HCT116 (cell line): ENCODE results near the gene ELFN1. TPM values are rescaled to one million over a fixed set of nuclear protein-coding genes. Genes with fewer than 3 reads are reported as not detected.

ENCODE experiments used
- ATAC-seq: fragments of 200-7000 bp; cut with Tn5 transposase; 2 replicates; pipeline ENCODE4 v1.9.1; 2020; ENCODE audit warnings: mild to moderate bottlenecking, moderate library complexity
- BruUV-seq: library from RNA; stranded (reverse); fragments of 400-500 nt; replicated peaks from 2 replicates; lab custom pipeline; 2021; lab: Mats Ljungman, UMichigan
- CTCF ChIA-PET: fragments of 300-600 bp; sonication (Branson Sonifier 250); formaldehyde crosslinking; loops from one replicate; lab custom pipeline; 2021; ENCODE audit warnings: antibody characterized with exemption; lab: Charles Lee
- POLR2A ChIA-PET: fragments of 300-600, 350-600 bp; sonication (Branson Sonifier 250); formaldehyde crosslinking; loops from one replicate; lab custom pipeline; 2021; ENCODE audit warnings: antibody characterized with exemption; lab: Charles Lee
- RAD21 ChIA-PET, 2 experiments: fragments of 300-600 bp; sonication (Branson Sonifier 250); formaldehyde crosslinking; loops; one replicate each; lab custom pipeline; 2023; ENCODE audit warnings: low total read pairs in 2 of 2; ENCODE audit not compliant: uncharacterized antibody in 2 of 2, unreplicated experiment in 2 of 2, low non-redundant PET in 1 of 2; lab: Charles Lee
- DNase-seq: peaks from one replicate; pipeline ENCODE4 v3.0.0-alpha.2; 2010; ENCODE audit warnings: low read depth, low spot score
- H2AFZ ChIP-seq: fragments of 200-600 bp; shearing (Covaris generic), sonication (generic); 2 replicates; pipeline ENCODE4 v1.6.1; 2017; ENCODE audit warnings: low read depth, mixed run types, mixed read lengths, antibody characterized with exemption, low read length; ENCODE audit not compliant: poor library complexity, severe bottlenecking
- H3K27ac ChIP-seq: 2 replicates; pipeline ENCODE4 v1.5.1; 2012; ENCODE audit warnings: low read depth, low read length
- H3K27me3 ChIP-seq: fragments of 200-600 bp; sonication (generic); 2 replicates; pipeline ENCODE4 v1.6.1; 2016; ENCODE audit warnings: mixed run types, low read length, mixed read lengths; ENCODE audit not compliant: insufficient read depth
- H3K36me3 ChIP-seq, 2 experiments: fragments of 200-500 bp in 1 of 2; fragments of 200-600 bp in 1 of 2; sonication (Bioruptor generic) in 1 of 2; sonication (generic) in 1 of 2; 2 replicates each; pipeline versions ENCODE4 v1.5.1 to v1.6.1; 2014 to 2016; ENCODE audit warnings: low read length in 2 of 2, inconsistent platforms in 1 of 2, mixed read lengths in 1 of 2, mixed run types in 1 of 2; ENCODE audit not compliant: insufficient read depth in 2 of 2, control insufficient read depth in 1 of 2
- H3K4me1 ChIP-seq, 2 experiments: fragments of 200-600 bp in 1 of 2; sonication (generic) in 1 of 2; 2 replicates each; pipeline versions ENCODE4 v1.5.1 to v1.6.1; 2012 to 2017; ENCODE audit warnings: low read length in 2 of 2, inconsistent platforms in 1 of 2, mild to moderate bottlenecking in 1 of 2, mixed read lengths in 1 of 2, mixed run types in 1 of 2, moderate library complexity in 1 of 2; ENCODE audit not compliant: insufficient read depth in 2 of 2, control insufficient read depth in 1 of 2
- H3K4me2 ChIP-seq: fragments of 200-600 bp; sonication (generic); 2 replicates; pipeline ENCODE4 v1.6.1; 2017; ENCODE audit warnings: mixed run types, low read length, mixed read lengths
- H3K4me3 ChIP-seq, 2 experiments: fragments of 200-600 bp in 1 of 2; sonication (generic) in 1 of 2; replicated peaks in 1 of 2; 2 replicates each; pipeline ENCODE4 v1.5.1; 2011 to 2016; ENCODE audit warnings: low read length in 2 of 2, control low read depth in 1 of 2, low read depth in 1 of 2, mild to moderate bottlenecking in 1 of 2, mixed read lengths in 1 of 2, mixed run types in 1 of 2
- H3K79me2 ChIP-seq: fragments of 200-600 bp; sonication (generic); 2 replicates; pipeline ENCODE4 v1.6.1; 2017; ENCODE audit warnings: mild to moderate bottlenecking, mixed run types, low read length, moderate library complexity, mixed read lengths; ENCODE audit not compliant: insufficient read depth
- H3K9ac ChIP-seq: fragments of 200-600 bp; sonication (generic); 2 replicates; pipeline ENCODE4 v1.6.1; 2016; ENCODE audit warnings: low read length, mixed read lengths
- H3K9me2 ChIP-seq: fragments of 200-600 bp; sonication (generic), shearing (Covaris generic); 2 replicates; pipeline ENCODE4 v1.6.1; 2017; ENCODE audit warnings: mixed run types, mild to moderate bottlenecking, moderate library complexity; ENCODE audit not compliant: insufficient read depth
- H3K9me3 ChIP-seq, 2 experiments: fragments of 200-500 bp in 1 of 2; fragments of 200-600 bp in 1 of 2; sonication (Bioruptor generic) in 1 of 2; sonication (generic) in 1 of 2; 2 replicates each; pipeline ENCODE4 v1.6.1; 2014 to 2017; ENCODE audit warnings: low read length in 2 of 2, mixed read lengths in 2 of 2, inconsistent platforms in 1 of 2, low read depth in 1 of 2, mild to moderate bottlenecking in 1 of 2, mixed run types in 1 of 2, moderate library complexity in 1 of 2; ENCODE audit not compliant: control insufficient read depth in 1 of 2, insufficient read depth in 1 of 2
- H4K20me1 ChIP-seq: fragments of 200-600 bp; sonication (generic), shearing (Covaris generic); 2 replicates; pipeline ENCODE4 v1.6.1; 2017; ENCODE audit warnings: mixed run types, mild to moderate bottlenecking, moderate library complexity; ENCODE audit not compliant: insufficient read depth
- CEBPB ChIP-seq: IDR thresholded peaks from 2 replicates; pipeline ENCODE4 v1.6.1; 2012; ENCODE audit warnings: low read depth
- intact Hi-C: fragments of 100-400 bp; cut with micrococcal nuclease; formaldehyde crosslinking; loops from 2 replicates; pipeline ENCODE4 v1.10.0; 2022
- total RNA-seq: library from RNA; stranded (reverse); gene quantifications from one replicate; pipeline ENCODE4 v1.2.1, GENCODE V29; 2021; ENCODE audit not compliant: unreplicated experiment
- TF ChIP-seq, protein P1 (sequence below): IDR thresholded peaks from 2 replicates; pipeline ENCODE4 v1.6.1; 2011; ENCODE audit warnings: mild to moderate bottlenecking, low read length, moderate library complexity; ENCODE audit not compliant: insufficient replicate concordance; ENCODE audit errors: extremely low read depth
- TF ChIP-seq, protein P2 (sequence below), 3 experiments: fragments of 200-600 bp in 1 of 3; sonication (generic) in 1 of 3; IDR thresholded peaks in 2 of 3; conservative IDR thresholded peaks in 1 of 3; 2 replicates each; pipeline ENCODE4 v1.5.1; 2012 to 2017; ENCODE audit warnings: low read depth in 2 of 3, low read length in 2 of 3, antibody characterized with exemption in 1 of 3, borderline replicate concordance in 1 of 3, control low read depth in 1 of 3, mild to moderate bottlenecking in 1 of 3, mixed read lengths in 1 of 3, mixed run types in 1 of 3, moderate library complexity in 1 of 3; ENCODE audit not compliant: insufficient read depth in 1 of 3

Gene ELFN1
- total RNA-seq, 1 experiment from 2014 or later, result 4.4 TPM

DNA sequence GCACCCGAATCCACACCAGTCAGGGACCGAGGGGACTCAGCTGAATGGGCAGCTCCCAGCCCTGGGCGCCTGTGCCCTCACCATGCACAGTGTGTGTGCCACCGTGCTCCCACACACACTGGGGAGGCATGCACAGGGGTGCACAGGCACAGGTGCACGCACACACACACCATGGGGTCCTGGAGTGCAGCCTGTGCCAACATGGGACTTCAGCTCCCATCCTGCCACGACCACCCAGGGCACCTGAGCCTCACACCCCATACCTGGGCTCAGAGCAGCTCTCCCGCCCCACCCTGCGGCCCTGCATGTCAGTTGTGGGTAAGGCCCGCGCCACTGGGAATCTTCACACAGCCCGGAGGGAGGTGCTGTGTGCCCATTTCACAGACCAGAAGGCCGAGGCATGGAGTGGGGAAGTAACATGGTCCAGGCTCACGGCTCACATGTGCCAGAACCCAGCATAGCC, 8.0 kb downstream of the ELFN1 start:
- Histone ChIP-seq H3K4me2 (no peak overlapping the region), H4K20me1 (no peaks in the 10 kb centered on the region), H3K9me3 (peaks cover under 1 to 9% of the 10 kb centered on the region in 2 experiments; a peak in 2 of 4 replicates), H2AFZ (no peak overlapping the region), H3K27ac (no peak overlapping the region), H3K4me1 (no peaks in the 10 kb centered on the region), H3K36me3 (no peaks in the 10 kb centered on the region), H3K9me2 (no peaks in the 10 kb centered on the region), H3K27me3 (no peaks in the 10 kb centered on the region), H3K9ac (no peak overlapping the region), H3K4me3 (no peak overlapping the region), H3K79me2 (no peaks in the 10 kb centered on the region)
- BruUV-seq, result no TSS peak
- ATAC-seq, result no peak
- RAD21 ChIA-PET, result no interaction called here
- intact Hi-C loops, result no loop called here
- CTCF ChIA-PET, result no interaction called here
- TF ChIP-seq, protein P1, sequence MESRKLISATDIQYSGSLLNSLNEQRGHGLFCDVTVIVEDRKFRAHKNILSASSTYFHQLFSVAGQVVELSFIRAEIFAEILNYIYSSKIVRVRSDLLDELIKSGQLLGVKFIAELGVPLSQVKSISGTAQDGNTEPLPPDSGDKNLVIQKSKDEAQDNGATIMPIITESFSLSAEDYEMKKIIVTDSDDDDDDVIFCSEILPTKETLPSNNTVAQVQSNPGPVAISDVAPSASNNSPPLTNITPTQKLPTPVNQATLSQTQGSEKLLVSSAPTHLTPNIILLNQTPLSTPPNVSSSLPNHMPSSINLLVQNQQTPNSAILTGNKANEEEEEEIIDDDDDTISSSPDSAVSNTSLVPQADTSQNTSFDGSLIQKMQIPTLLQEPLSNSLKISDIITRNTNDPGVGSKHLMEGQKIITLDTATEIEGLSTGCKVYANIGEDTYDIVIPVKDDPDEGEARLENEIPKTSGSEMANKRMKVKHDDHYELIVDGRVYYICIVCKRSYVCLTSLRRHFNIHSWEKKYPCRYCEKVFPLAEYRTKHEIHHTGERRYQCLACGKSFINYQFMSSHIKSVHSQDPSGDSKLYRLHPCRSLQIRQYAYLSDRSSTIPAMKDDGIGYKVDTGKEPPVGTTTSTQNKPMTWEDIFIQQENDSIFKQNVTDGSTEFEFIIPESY, result no peak
- TF ChIP-seq CEBPB, result no peak
- TF ChIP-seq, protein P2, sequence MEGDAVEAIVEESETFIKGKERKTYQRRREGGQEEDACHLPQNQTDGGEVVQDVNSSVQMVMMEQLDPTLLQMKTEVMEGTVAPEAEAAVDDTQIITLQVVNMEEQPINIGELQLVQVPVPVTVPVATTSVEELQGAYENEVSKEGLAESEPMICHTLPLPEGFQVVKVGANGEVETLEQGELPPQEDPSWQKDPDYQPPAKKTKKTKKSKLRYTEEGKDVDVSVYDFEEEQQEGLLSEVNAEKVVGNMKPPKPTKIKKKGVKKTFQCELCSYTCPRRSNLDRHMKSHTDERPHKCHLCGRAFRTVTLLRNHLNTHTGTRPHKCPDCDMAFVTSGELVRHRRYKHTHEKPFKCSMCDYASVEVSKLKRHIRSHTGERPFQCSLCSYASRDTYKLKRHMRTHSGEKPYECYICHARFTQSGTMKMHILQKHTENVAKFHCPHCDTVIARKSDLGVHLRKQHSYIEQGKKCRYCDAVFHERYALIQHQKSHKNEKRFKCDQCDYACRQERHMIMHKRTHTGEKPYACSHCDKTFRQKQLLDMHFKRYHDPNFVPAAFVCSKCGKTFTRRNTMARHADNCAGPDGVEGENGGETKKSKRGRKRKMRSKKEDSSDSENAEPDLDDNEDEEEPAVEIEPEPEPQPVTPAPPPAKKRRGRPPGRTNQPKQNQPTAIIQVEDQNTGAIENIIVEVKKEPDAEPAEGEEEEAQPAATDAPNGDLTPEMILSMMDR (IDR thresholded peaks at IDR 0.05 in 2 of 3, conservative IDR thresholded peaks at IDR 0.05 in 1 of 3; ENCODE audit: borderline replicate concordance in 1 of 3, insufficient read depth in 1 of 3, low read depth in 2 of 3, low read length in 2 of 3), result no peak
- no peak for DNase-seq
- POLR2A ChIA-PET, result no interaction called here
